ENCODE measurements around the gene OTOGL. TPM values are rescaled to one million over a fixed set of nuclear protein-coding genes. Genes with fewer than 3 reads are reported as not detected.
"Not testable (repeated sequence)": the region's sequence is repeated elsewhere in the genome, so short reads cannot be mapped to it uniquely, and the experiment has no call there.

The OTOGL gene
- total RNA-seq, 5 donors from 2014 or later (not counting 1 experiment from before 2014, with no cell fraction given), result not detected

- Histone ChIP-seq H3K36me3 (ENCODE audit: control insufficient read depth in 2 of 2, extremely low read depth in 1 of 2, insufficient read depth in 1 of 2, low read length in 1 of 2) (no peaks in the 10 kb centered on the region), H3K27ac (ENCODE audit: low read length) (no peak overlapping the region), H3K4me3 (ENCODE audit: control insufficient read depth in 1 of 2, extremely low read depth in 1 of 2, low read length in 1 of 2) (no peak overlapping the region), H3K4me1 (ENCODE audit: control insufficient read depth in 1 of 2, extremely low read depth in 1 of 2, insufficient read depth in 2 of 2, low read length in 2 of 2) (no peaks in the 10 kb centered on the region), H3K9me3 (no peaks in the 10 kb centered on the region), H3K27me3 (replicated peaks in 1 of 2; ENCODE audit: control insufficient read depth in 2 of 2, extremely low read depth in 1 of 2, insufficient read depth in 2 of 2, low read length in 1 of 2) (no peaks in the 10 kb centered on the region)
- Mint-ChIP-seq H3K4me1 (no peaks in the 10 kb centered on the region), H3K36me3 (no peaks in the 10 kb centered on the region), H3K4me3 (no peak overlapping the region), H3K27me3 (peaks cover 0 to 2% of the 10 kb centered on the region in 2 donors), H3K9me3 (no peaks in the 10 kb centered on the region), H3K27ac (no peak overlapping the region)
- WGBS (ENCODE audit: insufficient coverage), result no CpG with 5 or more reads among the region's 1 CpG
- ChIA-PET CTCF (interaction anchor here in 1 of 2 donors (0.6 kb wide), 1 partner anchor 39 kb away, joined by 8 read pairs; no protein-coding TSS in a partner anchor), POLR2A (interaction anchor here in 1 of 2 donors (0.7 kb wide), 1 partner anchor 61 kb away, joined by 3 read pairs; no protein-coding TSS in a partner anchor)
- no peak for DNase-seq
- no peak for ATAC-seq (replicated peaks in 1 of 4)
Observed at GRCh38 chr12:80059102-80059501, 40.2 kb upstream of the OTOGL start.

GRCh38 chr12:80059875-80060274, 39.5 kb upstream of the OTOGL start:
- no peaks in the 10 kb centered on the region for H3K4me1 ChIP-seq (ENCODE audit: control insufficient read depth in 1 of 2, extremely low read depth in 1 of 2, insufficient read depth in 2 of 2, low read length in 2 of 2)
- POLR2A ChIA-PET, result interaction anchor here in 1 of 2 donors (0.7 kb wide), 1 partner anchor 60 kb away, joined by 3 read pairs; no protein-coding TSS in a partner anchor
- H3K9me3 Mint-ChIP-seq, result no peaks in the 10 kb centered on the region
- no peaks in the 10 kb centered on the region for H3K36me3 Mint-ChIP-seq
- no peaks in the 10 kb centered on the region for H3K9me3 ChIP-seq
- CTCF ChIA-PET, result no interaction called here
- no peak overlapping the region for H3K27ac ChIP-seq (ENCODE audit: low read length)
- no peaks in the 10 kb centered on the region for H3K4me1 Mint-ChIP-seq
- H3K4me3 ChIP-seq (ENCODE audit: control insufficient read depth in 1 of 2, extremely low read depth in 1 of 2, low read length in 1 of 2), result no peak overlapping the region
- no CpG with 5 or more reads among the region's 2 CpGs for WGBS (ENCODE audit: insufficient coverage)
- H3K27ac Mint-ChIP-seq, result no peak overlapping the region
- no peaks in the 10 kb centered on the region for H3K27me3 ChIP-seq (replicated peaks in 1 of 2; ENCODE audit: control insufficient read depth in 2 of 2, extremely low read depth in 1 of 2, insufficient read depth in 2 of 2, low read length in 1 of 2)
- H3K27me3 Mint-ChIP-seq, result peaks cover 0 to 2% of the 10 kb centered on the region in 2 donors
- no peak overlapping the region for H3K4me3 Mint-ChIP-seq
- ATAC-seq (replicated peaks in 1 of 4), result no peak
- DNase-seq, result no peak
- H3K36me3 ChIP-seq (ENCODE audit: control insufficient read depth in 2 of 2, extremely low read depth in 1 of 2, insufficient read depth in 1 of 2, low read length in 1 of 2), result no peaks in the 10 kb centered on the region

GRCh38 chr12:80064269-80064668, 35.1 kb upstream of the OTOGL start:
- Mint-ChIP-seq H3K4me3 (no peak overlapping the region), H3K9me3 (no peaks in the 10 kb centered on the region), H3K4me1 (no peaks in the 10 kb centered on the region), H3K36me3 (no peaks in the 10 kb centered on the region), H3K27ac (no peak overlapping the region), H3K27me3 (peaks cover 3 to 4% of the 10 kb centered on the region in 2 donors)
- Histone ChIP-seq H3K27me3 (replicated peaks in 1 of 2; ENCODE audit: control insufficient read depth in 2 of 2, extremely low read depth in 1 of 2, insufficient read depth in 2 of 2, low read length in 1 of 2) (no peaks in the 10 kb centered on the region), H3K4me3 (ENCODE audit: control insufficient read depth in 1 of 2, extremely low read depth in 1 of 2, low read length in 1 of 2) (no peak overlapping the region), H3K9me3 (no peaks in the 10 kb centered on the region), H3K4me1 (ENCODE audit: control insufficient read depth in 1 of 2, extremely low read depth in 1 of 2, insufficient read depth in 2 of 2, low read length in 2 of 2) (no peaks in the 10 kb centered on the region), H3K36me3 (ENCODE audit: control insufficient read depth in 2 of 2, extremely low read depth in 1 of 2, insufficient read depth in 1 of 2, low read length in 1 of 2) (no peaks in the 10 kb centered on the region), H3K27ac (ENCODE audit: low read length) (no peak overlapping the region)
- ATAC-seq (replicated peaks in 1 of 4) (no peak), DNase-seq (no peak)
- ChIA-PET POLR2A (no interaction called here), CTCF (no interaction called here)
- WGBS (ENCODE audit: insufficient coverage), result no CpG with 5 or more reads among the region's 3 CpGs

GRCh38 chr12:80064951-80065350, 34.4 kb upstream of the OTOGL start:
- no peaks in the 10 kb centered on the region for H3K9me3 Mint-ChIP-seq
- Histone ChIP-seq H3K27ac (ENCODE audit: low read length) (no peak overlapping the region), H3K27me3 (replicated peaks in 1 of 2; ENCODE audit: control insufficient read depth in 2 of 2, extremely low read depth in 1 of 2, insufficient read depth in 2 of 2, low read length in 1 of 2) (no peaks in the 10 kb centered on the region), H3K4me1 (ENCODE audit: control insufficient read depth in 1 of 2, extremely low read depth in 1 of 2, insufficient read depth in 2 of 2, low read length in 2 of 2) (no peaks in the 10 kb centered on the region), H3K4me3 (ENCODE audit: control insufficient read depth in 1 of 2, extremely low read depth in 1 of 2, low read length in 1 of 2) (no peak overlapping the region), H3K9me3 (no peaks in the 10 kb centered on the region), H3K36me3 (ENCODE audit: control insufficient read depth in 2 of 2, extremely low read depth in 1 of 2, insufficient read depth in 1 of 2, low read length in 1 of 2) (no peaks in the 10 kb centered on the region)
- ChIA-PET POLR2A (no interaction called here), CTCF (no interaction called here)
- DNase-seq (no peak), ATAC-seq (replicated peaks in 1 of 4) (no peak)
- no peaks in the 10 kb centered on the region for H3K4me1 Mint-ChIP-seq
- H3K36me3 Mint-ChIP-seq, result no peaks in the 10 kb centered on the region
- H3K27ac Mint-ChIP-seq, result no peak overlapping the region
- WGBS (ENCODE audit: insufficient coverage), result no CpG with 5 or more reads among the region's 2 CpGs
- H3K4me3 Mint-ChIP-seq, result no peak overlapping the region
- peaks cover 3 to 4% of the 10 kb centered on the region in 2 donors for H3K27me3 Mint-ChIP-seq

- no CpG with 5 or more reads among the region's 2 CpGs for WGBS (ENCODE audit: insufficient coverage)
- H3K4me1 ChIP-seq (ENCODE audit: control insufficient read depth in 1 of 2, extremely low read depth in 1 of 2, insufficient read depth in 2 of 2, low read length in 2 of 2), result no peaks in the 10 kb centered on the region
- H3K36me3 Mint-ChIP-seq, result no peaks in the 10 kb centered on the region
- ChIA-PET CTCF (no interaction called here), POLR2A (no interaction called here)
- peak in 1 of 35 experiments; percentile 3 for DNase-seq
- H3K4me3 Mint-ChIP-seq, result no peak overlapping the region
- no peaks in the 10 kb centered on the region for H3K27me3 ChIP-seq (replicated peaks in 1 of 2; ENCODE audit: control insufficient read depth in 2 of 2, extremely low read depth in 1 of 2, insufficient read depth in 2 of 2, low read length in 1 of 2)
- no peak for ATAC-seq (replicated peaks in 1 of 4)
- no peaks in the 10 kb centered on the region for H3K4me1 Mint-ChIP-seq
- no peaks in the 10 kb centered on the region for H3K9me3 ChIP-seq
- no peak overlapping the region for H3K27ac ChIP-seq (ENCODE audit: low read length)
- no peak overlapping the region for H3K4me3 ChIP-seq (ENCODE audit: control insufficient read depth in 1 of 2, extremely low read depth in 1 of 2, low read length in 1 of 2)
- H3K36me3 ChIP-seq (ENCODE audit: control insufficient read depth in 2 of 2, extremely low read depth in 1 of 2, insufficient read depth in 1 of 2, low read length in 1 of 2), result no peaks in the 10 kb centered on the region
- H3K9me3 Mint-ChIP-seq, result no peaks in the 10 kb centered on the region
- peaks cover 2 to 3% of the 10 kb centered on the region in 2 donors for H3K27me3 Mint-ChIP-seq
- H3K27ac Mint-ChIP-seq, result no peak overlapping the region
Observed at GRCh38 chr12:80068173-80068572, 31.2 kb upstream of the OTOGL start.

- H3K27me3 Mint-ChIP-seq; POLR2A ChIA-PET; H3K27me3 ChIP-seq (replicated peaks in 1 of 2; ENCODE audit: control insufficient read depth in 2 of 2, extremely low read depth in 1 of 2, insufficient read depth in 2 of 2, low read length in 1 of 2); CTCF ChIA-PET; H3K9me3 ChIP-seq; H3K36me3 ChIP-seq (ENCODE audit: control insufficient read depth in 2 of 2, extremely low read depth in 1 of 2, insufficient read depth in 1 of 2, low read length in 1 of 2): not testable (repeated sequence)
- Histone ChIP-seq H3K4me1 (ENCODE audit: control insufficient read depth in 1 of 2, extremely low read depth in 1 of 2, insufficient read depth in 2 of 2, low read length in 2 of 2) (peaks cover 2 to 18% of the 10 kb centered on the region in 2 experiments), H3K4me3 (ENCODE audit: control insufficient read depth in 1 of 2, extremely low read depth in 1 of 2, low read length in 1 of 2) (peak overlapping the region in 1 of 2 donors; percentile 12), H3K27ac (ENCODE audit: low read length) (peak overlapping the region; percentile 23)
- Mint-ChIP-seq H3K4me3 (peak overlapping the region in 2 of 3 donors; percentile 39 to 77), H3K27ac (peak overlapping the region; percentile 76 to 79), H3K4me1 (peaks cover 24 to 38% (median 25%) of the 10 kb centered on the region in 3 donors), H3K36me3 (peaks cover 25% of the 10 kb centered on the region), H3K9me3 (peaks cover 27 to 35% (median 31%) of the 10 kb centered on the region in 3 donors)
- peak; percentile 25 to 75 (median 61) for DNase-seq
- 22% methylated on average over 7 of the region's 9 CpGs for WGBS (ENCODE audit: insufficient coverage)
- ATAC-seq (replicated peaks in 1 of 4), result peak; percentile 99 to 100 (median 99)
Observed at GRCh38 chr12:80083892-80084614, 15.3 kb upstream of the OTOGL start.

Data from T-cell (primary cell).